ENCODE results near the gene DNAH11. TPM values are rescaled to one million over a fixed set of nuclear protein-coding genes. Genes with fewer than 3 reads are reported as not detected.

The DNAH11 gene
- total RNA-seq, 1 donor from 2014 or later: 0.02 TPM

GRCh38 chr7:21938463-21938862, 395.6 kb downstream of the DNAH11 start:
- no peak overlapping the region for H3K4me3 Mint-ChIP-seq (ENCODE audit: unreplicated experiment)
- H3K4me1 Mint-ChIP-seq (ENCODE audit: low read depth): peaks cover 24% of the 10 kb centered on the region
- H3K27me3 Mint-ChIP-seq (ENCODE audit: low read depth): no peaks in the 10 kb centered on the region
- DNase-seq (ENCODE audit: low spot score): no peak
- no peak overlapping the region for H3K27ac Mint-ChIP-seq (ENCODE audit: unreplicated experiment)
- no peak for TF ChIP-seq CTCF (IDR thresholded peaks at IDR 0.05)
- peaks cover 19% of the 10 kb centered on the region for H3K9me3 Mint-ChIP-seq (ENCODE audit: low read depth)
- peaks cover 9% of the 10 kb centered on the region for H3K36me3 Mint-ChIP-seq (ENCODE audit: low read depth)

GRCh38 chr7:21939136-21939857, 396.5 kb downstream of the DNAH11 start:
- no peak for TF ChIP-seq CTCF (IDR thresholded peaks at IDR 0.05)
- Mint-ChIP-seq H3K4me3 (ENCODE audit: unreplicated experiment) (no peak overlapping the region), H3K27me3 (ENCODE audit: low read depth) (no peaks in the 10 kb centered on the region), H3K9me3 (ENCODE audit: low read depth) (peaks cover 19% of the 10 kb centered on the region), H3K36me3 (ENCODE audit: low read depth) (peaks cover 9% of the 10 kb centered on the region), H3K27ac (ENCODE audit: unreplicated experiment) (no peak overlapping the region), H3K4me1 (ENCODE audit: low read depth) (peaks cover 31% of the 10 kb centered on the region)
- no peak for DNase-seq (ENCODE audit: low spot score)

GRCh38 chr7:21939858-21940372, 397.1 kb downstream of the DNAH11 start:
- peaks cover 37% of the 10 kb centered on the region for H3K4me1 Mint-ChIP-seq (ENCODE audit: low read depth)
- no peak for DNase-seq (ENCODE audit: low spot score)
- no peak overlapping the region for H3K4me3 Mint-ChIP-seq (ENCODE audit: unreplicated experiment)
- H3K9me3 Mint-ChIP-seq (ENCODE audit: low read depth): peaks cover 15% of the 10 kb centered on the region
- H3K27ac Mint-ChIP-seq (ENCODE audit: unreplicated experiment): no peak overlapping the region
- no peak for TF ChIP-seq CTCF (IDR thresholded peaks at IDR 0.05)
- H3K36me3 Mint-ChIP-seq (ENCODE audit: low read depth): peaks cover 9% of the 10 kb centered on the region
- no peaks in the 10 kb centered on the region for H3K27me3 Mint-ChIP-seq (ENCODE audit: low read depth)

- no peak for TF ChIP-seq CTCF (IDR thresholded peaks at IDR 0.05)
- H3K27ac Mint-ChIP-seq (ENCODE audit: unreplicated experiment): no peak overlapping the region
These were observed 398.8 kb downstream of the DNAH11 start for GRCh38 chr7:21941611-21942141.

GRCh38 chr7:21942955-21943354, 400.1 kb downstream of the DNAH11 start:
- peaks cover 39% of the 10 kb centered on the region for H3K4me1 Mint-ChIP-seq (ENCODE audit: low read depth)
- peak overlapping the region; percentile 13 for H3K4me3 Mint-ChIP-seq (ENCODE audit: unreplicated experiment)
- peak overlapping the region; percentile 34 for H3K27ac Mint-ChIP-seq (ENCODE audit: unreplicated experiment)
- H3K36me3 Mint-ChIP-seq (ENCODE audit: low read depth): peaks cover 3% of the 10 kb centered on the region
- H3K9me3 Mint-ChIP-seq (ENCODE audit: low read depth): no peaks in the 10 kb centered on the region
- DNase-seq (ENCODE audit: low spot score): no peak
- no peak for TF ChIP-seq CTCF (IDR thresholded peaks at IDR 0.05)
- H3K27me3 Mint-ChIP-seq (ENCODE audit: low read depth): no peaks in the 10 kb centered on the region

More at GRCh38 chr7:21941611-21942141, 398.8 kb downstream of the DNAH11 start:
- Mint-ChIP-seq H3K4me3 (ENCODE audit: unreplicated experiment) (no peak overlapping the region), H3K36me3 (ENCODE audit: low read depth) (peaks cover 6% of the 10 kb centered on the region), H3K27me3 (ENCODE audit: low read depth) (no peaks in the 10 kb centered on the region), H3K4me1 (ENCODE audit: low read depth) (peaks cover 39% of the 10 kb centered on the region), H3K9me3 (ENCODE audit: low read depth) (peaks cover 8% of the 10 kb centered on the region)
- DNase-seq (ENCODE audit: low spot score): no peak

All from chondrocyte (in vitro differentiated cells).